ENCODE measurements around the gene SH2D7.

DNA sequence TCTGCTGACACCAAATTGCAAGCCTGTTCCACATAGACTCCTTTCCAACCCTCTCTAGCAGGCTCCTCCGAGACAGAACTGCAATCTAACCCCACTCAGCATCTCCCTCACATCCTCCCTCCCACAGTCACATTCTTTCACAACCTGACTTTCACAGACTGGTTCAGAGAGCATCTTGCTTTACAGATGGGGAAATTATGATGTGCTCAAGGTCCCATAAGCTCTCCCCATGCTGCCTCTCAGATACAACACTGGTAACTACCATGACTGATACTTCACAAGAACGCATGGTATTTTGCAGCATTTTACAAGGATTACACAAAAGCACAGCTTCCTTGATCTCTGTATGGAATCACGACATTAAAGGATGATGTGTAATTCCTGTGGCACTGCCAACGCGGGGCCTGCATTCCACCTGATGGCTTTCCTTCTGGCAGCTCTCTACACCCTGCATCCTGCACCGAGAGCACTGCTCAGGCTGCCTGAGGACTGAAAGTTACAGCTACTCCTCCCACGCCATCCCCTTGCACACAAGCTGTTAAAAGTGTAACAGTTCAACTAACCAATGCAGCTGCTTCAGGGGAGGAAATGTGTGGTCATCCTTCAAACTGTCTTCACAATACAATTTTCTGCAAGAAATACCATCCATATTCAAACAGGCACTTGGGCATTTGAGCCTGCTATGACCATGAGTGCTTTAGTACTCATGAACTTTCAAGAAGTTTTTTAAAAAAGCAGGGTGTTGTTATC lies 42.5 kb upstream of the SH2D7 start:
- TF ChIP-seq, protein P1, sequence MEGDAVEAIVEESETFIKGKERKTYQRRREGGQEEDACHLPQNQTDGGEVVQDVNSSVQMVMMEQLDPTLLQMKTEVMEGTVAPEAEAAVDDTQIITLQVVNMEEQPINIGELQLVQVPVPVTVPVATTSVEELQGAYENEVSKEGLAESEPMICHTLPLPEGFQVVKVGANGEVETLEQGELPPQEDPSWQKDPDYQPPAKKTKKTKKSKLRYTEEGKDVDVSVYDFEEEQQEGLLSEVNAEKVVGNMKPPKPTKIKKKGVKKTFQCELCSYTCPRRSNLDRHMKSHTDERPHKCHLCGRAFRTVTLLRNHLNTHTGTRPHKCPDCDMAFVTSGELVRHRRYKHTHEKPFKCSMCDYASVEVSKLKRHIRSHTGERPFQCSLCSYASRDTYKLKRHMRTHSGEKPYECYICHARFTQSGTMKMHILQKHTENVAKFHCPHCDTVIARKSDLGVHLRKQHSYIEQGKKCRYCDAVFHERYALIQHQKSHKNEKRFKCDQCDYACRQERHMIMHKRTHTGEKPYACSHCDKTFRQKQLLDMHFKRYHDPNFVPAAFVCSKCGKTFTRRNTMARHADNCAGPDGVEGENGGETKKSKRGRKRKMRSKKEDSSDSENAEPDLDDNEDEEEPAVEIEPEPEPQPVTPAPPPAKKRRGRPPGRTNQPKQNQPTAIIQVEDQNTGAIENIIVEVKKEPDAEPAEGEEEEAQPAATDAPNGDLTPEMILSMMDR (optimal IDR thresholded peaks at IDR 0.05 in 1 of 3, IDR thresholded peaks at IDR 0.05 in 1 of 3, conservative IDR thresholded peaks at IDR 0.05 in 1 of 3; ENCODE audit: extremely low read depth in 1 of 3, insufficient read depth in 2 of 3, low read length in 3 of 3): no peak
- no peak for TF ChIP-seq EZH2 (IDR thresholded peaks at IDR 0.05; ENCODE audit: low read length)

All from keratinocyte (primary cell).